GM21515 (cell line): ENCODE measurements around the gene ELP4.
A peak's percentile ranks its signal among the peaks of the same experiment; 100 is the strongest.
"Not testable (repeated sequence)": the region's sequence is repeated elsewhere in the genome, so short reads cannot be mapped to it uniquely, and the experiment has no call there.

Source experiments
- ATAC-seq: cut with Tn5 transposase; IDR thresholded peaks from one replicate; pipeline ENCODE4 v1.9.1; 2021; ENCODE audit not compliant: unreplicated experiment

The ELP4 gene

GRCh38 chr11:31535479-31535878 is 25.9 kb downstream of the ELP4 start:
- no peak for ATAC-seq

- no peak for ATAC-seq
Observed at GRCh38 chr11:31542862-31543261, 33.3 kb downstream of the ELP4 start.

- no peak for ATAC-seq
Observed at GRCh38 chr11:31555938-31556337, 46.4 kb downstream of the ELP4 start.

GRCh38 chr11:31558001-31558400 is 48.4 kb downstream of the ELP4 start:
- no peak for ATAC-seq

- no peak for ATAC-seq
Observed at GRCh38 chr11:31560842-31561476, 51.4 kb downstream of the ELP4 start.

- ATAC-seq = not testable (repeated sequence)
Observed at GRCh38 chr11:31564517-31564916, 55.0 kb downstream of the ELP4 start.

GRCh38 chr11:31574133-31574532 is 64.6 kb downstream of the ELP4 start:
- ATAC-seq = not testable (repeated sequence)

GRCh38 chr11:31575764-31576163 is 66.2 kb downstream of the ELP4 start:
- not testable (repeated sequence) for ATAC-seq

GRCh38 chr11:31579412-31579811 is 69.8 kb downstream of the ELP4 start:
- not testable (repeated sequence) for ATAC-seq

- no peak for ATAC-seq
Observed at GRCh38 chr11:31582697-31583096, 73.1 kb downstream of the ELP4 start.

- ATAC-seq = no peak
Observed at GRCh38 chr11:31598454-31598853, 88.9 kb downstream of the ELP4 start.

- ATAC-seq = no peak
Observed at GRCh38 chr11:31601635-31602282, 92.2 kb downstream of the ELP4 start.

GRCh38 chr11:31606893-31607292 is 97.3 kb downstream of the ELP4 start:
- no peak for ATAC-seq

GRCh38 chr11:31607914-31608313 is 98.3 kb downstream of the ELP4 start:
- no peak for ATAC-seq

GRCh38 chr11:31608995-31609394 is 99.4 kb downstream of the ELP4 start:
- no peak for ATAC-seq

GRCh38 chr11:31610544-31610943 is 101.0 kb downstream of the ELP4 start:
- ATAC-seq = no peak

GRCh38 chr11:31617246-31617645 is 107.7 kb downstream of the ELP4 start:
- no peak for ATAC-seq

- peak; percentile 57 for ATAC-seq
Observed at GRCh38 chr11:31619980-31620379, 110.4 kb downstream of the ELP4 start.

GRCh38 chr11:31620434-31620833 is 110.9 kb downstream of the ELP4 start:
- no peak for ATAC-seq

GRCh38 chr11:31625868-31626267 is 116.3 kb downstream of the ELP4 start:
- ATAC-seq = no peak

- ATAC-seq = no peak
Observed at GRCh38 chr11:31628111-31628510, 118.5 kb downstream of the ELP4 start.

- ATAC-seq = no peak
Observed at GRCh38 chr11:31636983-31637382, 127.4 kb downstream of the ELP4 start.

GRCh38 chr11:31640611-31641010 is 131.0 kb downstream of the ELP4 start:
- no peak for ATAC-seq
